SK-N-SH treated with all-trans-retinoic acid at 6 μM for 48 hours (cell line): ENCODE results near the gene RAB3B.

Experiments used
- ARNTL ChIP-seq: fragments of 450-650 bp; formaldehyde crosslinking; IDR thresholded peaks from 2 replicates; pipeline ENCODE4 v1.5.0; 2020; ENCODE audit warnings: low read depth, mild to moderate bottlenecking, moderate library complexity, borderline replicate concordance
- CREB5 ChIP-seq: fragments of 250-450 bp; sonication (Bioruptor Pico); IDR thresholded peaks from 2 replicates; pipeline ENCODE4 v1.5.1; 2020; ENCODE audit warnings: low read depth, mild to moderate bottlenecking, moderate library complexity
- CSDC2 ChIP-seq: fragments of 250-450 bp; sonication (Bioruptor Pico); IDR thresholded peaks from 2 replicates; pipeline ENCODE4 v1.5.0; 2020; ENCODE audit warnings: mild to moderate bottlenecking, moderate library complexity
- CSRNP3 ChIP-seq: fragments of 250-450 bp; sonication (Bioruptor Pico); IDR thresholded peaks from 2 replicates; pipeline ENCODE4 v1.5.1; 2021; ENCODE audit warnings: mild to moderate bottlenecking, moderate library complexity
- ESRRG ChIP-seq: fragments of 250-450 bp; sonication (Bioruptor Pico); IDR thresholded peaks from 2 replicates; pipeline ENCODE4 v1.6.1; 2021; ENCODE audit warnings: mild to moderate bottlenecking
- RARB ChIP-seq: fragments of 250-450 bp; sonication (Bioruptor Pico); IDR thresholded peaks from 2 replicates; pipeline ENCODE4 v1.8.0; 2021; ENCODE audit warnings: mild to moderate bottlenecking, moderate library complexity
- SNAI2 ChIP-seq: fragments of 250-450 bp; sonication (Bioruptor Pico); IDR thresholded peaks from 2 replicates; pipeline ENCODE4 v1.5.0; 2020; ENCODE audit warnings: mild to moderate bottlenecking, moderate library complexity
- TOX ChIP-seq: fragments of 250-450 bp; sonication (Bioruptor Pico); IDR thresholded peaks from 2 replicates; pipeline ENCODE4 v1.8.0; 2021; ENCODE audit warnings: mild to moderate bottlenecking, moderate library complexity, borderline replicate concordance
- ZFP3 ChIP-seq: fragments of 250-450 bp; sonication (Bioruptor Pico); IDR thresholded peaks from 2 replicates; pipeline ENCODE4 v1.5.0; 2020; ENCODE audit warnings: mild to moderate bottlenecking, moderate library complexity
- ZFP30 ChIP-seq: fragments of 450-650 bp; formaldehyde crosslinking; IDR thresholded peaks from 2 replicates; pipeline ENCODE4 v1.5.0; 2022; ENCODE audit warnings: mild to moderate bottlenecking, moderate library complexity
- ZNF8 ChIP-seq: fragments of 450-650 bp; formaldehyde crosslinking; IDR thresholded peaks from 2 replicates; pipeline ENCODE4 v1.5.0; 2020; ENCODE audit warnings: mild to moderate bottlenecking, moderate library complexity
- TF ChIP-seq, protein P1 (sequence below): fragments of 250-450 bp; sonication (Bioruptor Pico); IDR thresholded peaks from 2 replicates; pipeline ENCODE4 v1.8.0; 2020; ENCODE audit warnings: mild to moderate bottlenecking, moderate library complexity, borderline replicate concordance

- TF ChIP-seq, protein P1, sequence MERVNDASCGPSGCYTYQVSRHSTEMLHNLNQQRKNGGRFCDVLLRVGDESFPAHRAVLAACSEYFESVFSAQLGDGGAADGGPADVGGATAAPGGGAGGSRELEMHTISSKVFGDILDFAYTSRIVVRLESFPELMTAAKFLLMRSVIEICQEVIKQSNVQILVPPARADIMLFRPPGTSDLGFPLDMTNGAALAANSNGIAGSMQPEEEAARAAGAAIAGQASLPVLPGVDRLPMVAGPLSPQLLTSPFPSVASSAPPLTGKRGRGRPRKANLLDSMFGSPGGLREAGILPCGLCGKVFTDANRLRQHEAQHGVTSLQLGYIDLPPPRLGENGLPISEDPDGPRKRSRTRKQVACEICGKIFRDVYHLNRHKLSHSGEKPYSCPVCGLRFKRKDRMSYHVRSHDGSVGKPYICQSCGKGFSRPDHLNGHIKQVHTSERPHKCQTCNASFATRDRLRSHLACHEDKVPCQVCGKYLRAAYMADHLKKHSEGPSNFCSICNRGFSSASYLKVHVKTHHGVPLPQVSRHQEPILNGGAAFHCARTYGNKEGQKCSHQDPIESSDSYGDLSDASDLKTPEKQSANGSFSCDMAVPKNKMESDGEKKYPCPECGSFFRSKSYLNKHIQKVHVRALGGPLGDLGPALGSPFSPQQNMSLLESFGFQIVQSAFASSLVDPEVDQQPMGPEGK, result no peak
- TF ChIP-seq CREB5 (CRISPR knock-in tag), result no peak
- TF ChIP-seq SNAI2 (CRISPR knock-in tag), result no peak
- TF ChIP-seq ARNTL (CRISPR knock-in tag), result no peak
- TF ChIP-seq ZFP3 (CRISPR knock-in tag), result no peak
- no peak for TF ChIP-seq RARB (CRISPR knock-in tag)
- no peak for TF ChIP-seq ZFP30 (CRISPR knock-in tag)
- no peak for TF ChIP-seq CSRNP3
- no peak for TF ChIP-seq TOX (CRISPR knock-in tag)
- TF ChIP-seq ESRRG (CRISPR knock-in tag), result no peak
- TF ChIP-seq CSDC2, result no peak
- TF ChIP-seq ZNF8 (CRISPR knock-in tag), result no peak
Measured at GRCh38 chr1:51949014-51949702, 41.3 kb downstream of the RAB3B start.
